ENCODE measurements around the gene MGAT5.

Gene MGAT5

GRCh38 chr2:134257509-134257908 lies 3.6 kb downstream of the MGAT5 start:
- no peak for DNase-seq

GRCh38 chr2:134257965-134258683 lies 4.3 kb downstream of the MGAT5 start:
- no peak for DNase-seq

DNA sequence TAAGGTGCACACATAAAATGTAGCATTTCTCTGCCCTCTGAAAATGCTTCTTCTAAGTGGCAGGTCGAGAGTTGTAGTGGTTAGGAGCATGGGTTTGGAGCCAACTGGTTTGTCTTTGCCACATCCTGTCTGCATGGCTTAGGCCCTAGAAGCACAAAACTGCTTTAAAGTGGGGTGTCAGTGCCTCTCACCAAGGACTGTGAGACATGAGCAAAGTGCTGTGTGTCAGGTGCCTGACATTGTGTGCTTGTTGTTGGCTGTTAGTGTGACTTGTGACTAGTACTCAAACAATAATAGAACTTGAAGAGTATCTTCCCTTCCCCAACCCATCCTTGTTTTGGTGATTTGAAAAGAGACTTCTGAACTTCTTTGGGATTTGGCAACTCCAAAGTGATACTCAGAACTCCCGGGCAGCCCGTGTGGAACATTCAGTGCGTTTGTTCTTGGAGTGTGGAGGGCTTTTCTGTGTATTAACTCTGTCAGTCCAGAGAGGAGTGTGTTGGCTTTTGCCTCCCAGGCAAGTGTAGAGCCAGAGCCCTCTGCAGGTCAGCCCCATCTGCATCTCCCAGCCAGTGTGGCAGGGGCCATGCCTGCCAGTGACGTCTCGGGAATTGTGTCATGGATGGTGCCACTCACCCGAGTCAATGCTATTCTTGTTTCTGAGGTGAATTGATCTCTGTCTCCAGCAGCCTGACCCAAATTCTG lies 5.0 kb downstream of the MGAT5 start:
- no peak for DNase-seq

DNA sequence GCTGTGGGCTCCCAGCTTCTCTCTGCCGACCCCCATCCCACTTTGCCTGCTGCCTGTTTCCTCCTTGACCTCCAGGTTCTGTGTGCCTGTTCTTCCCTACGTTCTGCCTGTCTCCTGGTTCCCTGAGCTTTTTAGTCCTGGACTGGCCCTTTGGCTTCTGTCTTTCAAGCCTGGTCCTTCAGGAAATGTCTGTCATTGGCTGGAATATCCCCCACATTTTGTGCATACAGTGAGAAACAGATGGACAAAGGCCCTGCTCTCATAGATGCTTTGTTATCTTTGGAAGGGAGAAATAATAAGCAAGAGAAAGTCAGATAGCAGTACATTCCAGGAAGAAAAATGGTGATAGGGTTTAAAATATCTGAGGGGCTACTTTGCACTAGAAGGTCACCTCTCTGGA lies 5.7 kb downstream of the MGAT5 start:
- DNase-seq: no peak

- DNase-seq: no peak
Observed at GRCh38 chr2:134259994-134260393, 6.1 kb downstream of the MGAT5 start.

DNA sequence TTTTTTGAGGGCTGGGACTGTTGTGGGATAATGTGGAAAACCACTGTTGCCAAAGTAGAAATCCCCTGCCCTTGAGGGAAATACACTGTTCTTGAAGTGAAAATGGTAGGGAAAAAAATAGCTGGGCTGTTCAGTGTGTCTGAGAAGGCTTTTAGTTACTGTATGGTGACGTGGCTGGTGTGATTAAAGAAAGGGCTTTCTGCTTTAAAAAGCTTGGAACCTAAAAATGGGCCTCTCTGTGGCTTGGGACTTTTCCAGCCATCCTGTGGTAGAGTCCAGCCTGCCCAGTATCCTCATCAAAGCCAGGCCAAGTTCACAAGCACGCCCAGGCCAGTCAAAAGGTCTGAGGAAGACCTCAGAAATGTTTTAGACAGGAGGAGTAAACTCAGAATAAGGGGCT lies 6.8 kb downstream of the MGAT5 start:
- DNase-seq: no peak

GRCh38 chr2:134261398-134262131 lies 7.7 kb downstream of the MGAT5 start:
- peak; percentile 43 for DNase-seq

GRCh38 chr2:134262684-134263083 lies 8.8 kb downstream of the MGAT5 start:
- DNase-seq: no peak

DNA sequence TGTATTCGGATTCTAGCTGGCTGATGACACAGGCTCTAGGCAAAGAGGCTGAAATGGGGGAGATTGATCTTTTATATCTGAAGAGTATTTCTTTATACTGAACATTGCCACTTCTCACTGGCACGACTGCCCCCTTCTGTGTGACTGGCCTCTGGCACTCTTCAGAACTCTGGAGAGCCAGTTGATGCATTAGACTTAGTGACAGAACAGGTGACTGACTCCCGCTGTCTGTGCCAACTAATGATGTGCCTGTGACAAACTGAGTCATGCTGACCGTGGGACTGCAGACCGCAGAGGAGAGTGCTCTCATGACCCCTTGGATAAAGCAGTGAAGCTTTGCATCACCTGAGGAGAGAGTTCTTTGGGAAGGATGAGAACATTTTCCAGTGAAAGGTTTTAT lies 14.4 kb downstream of the MGAT5 start:
- DNase-seq: no peak

GRCh38 chr2:134269230-134269629 lies 15.4 kb downstream of the MGAT5 start:
- DNase-seq: no peak

- no peak for DNase-seq
Observed at GRCh38 chr2:134269972-134270735, 16.3 kb downstream of the MGAT5 start.

- no peak for DNase-seq
Observed at GRCh38 chr2:134271758-134272157, 17.9 kb downstream of the MGAT5 start.

GRCh38 chr2:134272806-134273205 lies 18.9 kb downstream of the MGAT5 start:
- no peak for DNase-seq

- no peak for DNase-seq
Observed at GRCh38 chr2:134273256-134273983, 19.5 kb downstream of the MGAT5 start.

GRCh38 chr2:134274121-134274520 lies 20.2 kb downstream of the MGAT5 start:
- DNase-seq: no peak

DNA sequence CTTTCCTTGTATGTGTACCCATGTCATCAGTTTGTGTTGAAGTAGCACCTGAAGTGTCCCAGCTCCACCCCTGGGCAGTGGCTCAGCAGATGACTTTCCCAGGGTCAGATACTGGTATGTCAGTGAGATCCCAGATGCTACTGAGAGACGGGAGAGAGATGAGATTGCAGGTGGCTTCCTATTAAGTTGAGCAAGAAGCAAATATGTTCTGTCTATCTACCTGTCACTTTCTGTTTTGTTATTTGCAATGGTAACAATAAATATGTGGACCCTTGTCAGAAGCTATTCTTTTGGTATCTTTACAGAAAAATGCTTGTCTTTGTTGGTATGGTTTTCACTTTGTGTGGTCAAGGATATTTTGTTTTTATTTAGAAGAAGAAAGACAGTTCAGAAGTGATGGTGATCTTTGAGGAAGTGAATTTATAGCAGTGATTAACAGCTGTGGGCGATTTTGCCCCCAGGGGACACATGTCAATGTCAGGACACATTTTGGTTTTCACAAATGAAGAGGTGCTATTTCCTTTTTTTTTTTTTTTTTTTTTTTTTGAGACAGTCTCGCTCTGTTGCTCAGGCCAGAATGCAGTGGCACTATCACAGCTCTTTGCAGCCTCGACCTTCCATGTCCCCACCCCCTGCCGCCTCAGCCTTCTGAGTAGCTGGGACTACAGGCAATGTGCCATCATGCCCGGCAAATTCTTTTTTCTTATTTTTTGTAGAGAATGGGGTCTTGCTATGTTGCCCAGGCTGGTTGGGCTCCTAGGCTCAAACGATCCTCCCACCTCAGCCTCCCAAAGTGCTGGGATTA lies 21.4 kb downstream of the MGAT5 start:
- DNase-seq: no peak

DNA sequence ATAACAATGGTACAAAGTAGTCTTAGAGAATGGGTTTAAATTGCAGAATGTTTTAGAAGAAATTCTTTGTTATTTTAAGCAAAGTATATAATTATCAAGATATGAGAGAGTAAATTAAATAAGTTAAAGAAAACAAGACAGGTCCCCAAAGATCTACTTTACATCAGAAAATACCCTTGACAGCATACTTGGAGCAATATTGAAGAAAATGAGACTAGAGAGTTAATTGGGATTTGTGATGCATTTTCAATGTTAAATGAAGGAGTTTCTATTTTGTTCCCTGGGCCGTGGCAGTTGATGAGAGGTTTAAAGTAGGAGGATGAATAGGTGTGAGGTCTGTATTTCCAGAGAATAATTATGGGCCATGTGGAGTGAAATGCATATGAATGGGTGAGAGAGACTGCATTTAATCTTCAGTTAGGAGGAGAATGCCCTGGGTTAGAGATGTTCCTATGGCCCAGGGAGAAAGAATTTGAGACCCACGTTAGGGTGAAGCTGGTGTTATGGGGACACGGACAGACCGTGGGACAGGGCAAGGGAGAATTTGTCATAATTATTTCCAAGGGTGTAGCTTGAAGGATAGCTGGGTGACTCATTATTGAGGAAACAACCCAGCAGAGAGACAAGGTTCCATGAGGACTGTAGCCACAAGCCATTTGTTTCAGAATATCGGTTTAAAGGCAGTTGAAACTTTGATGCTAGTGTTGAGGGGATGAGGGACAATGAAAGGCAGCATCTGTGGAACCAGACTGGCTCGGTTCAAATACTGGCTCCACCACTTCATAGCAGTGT lies 22.7 kb downstream of the MGAT5 start:
- DNase-seq: no peak

GRCh38 chr2:134277223-134277622 lies 23.4 kb downstream of the MGAT5 start:
- DNase-seq: no peak

DNA sequence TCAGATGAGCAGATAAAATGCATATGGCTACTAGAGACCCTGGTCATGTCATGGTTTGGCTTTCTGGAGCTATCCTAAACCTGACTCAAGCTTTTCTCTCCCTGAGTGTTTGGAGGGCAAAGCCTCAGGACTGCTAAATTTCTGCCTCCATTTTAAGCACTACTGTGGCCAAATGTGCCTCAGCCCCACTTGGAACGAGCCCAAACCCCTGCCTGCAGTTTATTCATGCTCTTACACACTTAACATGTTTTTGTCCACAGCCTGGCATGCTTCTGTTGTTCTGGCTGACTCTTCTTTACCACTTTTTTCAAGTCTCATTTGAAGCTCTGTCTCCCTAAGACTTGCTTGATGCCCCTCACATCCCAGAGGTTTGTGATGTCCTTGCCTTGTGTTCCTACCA lies 24.7 kb downstream of the MGAT5 start:
- no peak for DNase-seq

- DNase-seq: no peak
Observed at GRCh38 chr2:134279417-134279816, 25.5 kb downstream of the MGAT5 start.

- no peak for DNase-seq
Observed at GRCh38 chr2:134280231-134280630, 26.4 kb downstream of the MGAT5 start.
